Measurements from ENCODE around the gene SUMF1.

DNA sequence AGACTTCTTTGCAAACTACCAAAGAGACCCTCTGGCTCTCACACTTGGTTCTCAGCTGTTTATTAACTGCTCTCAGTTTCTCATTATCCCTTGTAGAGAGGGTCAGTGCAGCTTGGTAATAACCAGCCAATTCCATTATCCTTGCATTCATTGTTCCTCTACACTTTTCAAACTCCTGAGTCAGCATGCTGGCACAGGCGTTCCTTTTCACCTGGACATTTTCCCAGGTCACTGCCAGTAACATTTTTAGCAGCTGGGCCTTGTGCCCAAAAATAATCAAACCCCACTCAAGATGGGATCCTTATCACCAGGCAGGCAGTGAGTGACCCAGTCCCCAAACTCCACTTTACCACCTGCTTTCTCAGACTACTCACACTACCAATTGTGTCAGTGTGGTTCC lies 4.8 kb upstream of the SUMF1 start:
- TF ChIP-seq TAF1 (IDR thresholded peaks at IDR 0.05; ENCODE audit: borderline replicate concordance, low read depth, low read length) (no peak), POLR2A (IDR thresholded peaks at IDR 0.05; ENCODE audit: low read depth, low read length) (no peak)
